ENCODE measurements around the gene BANF2.

DNA sequence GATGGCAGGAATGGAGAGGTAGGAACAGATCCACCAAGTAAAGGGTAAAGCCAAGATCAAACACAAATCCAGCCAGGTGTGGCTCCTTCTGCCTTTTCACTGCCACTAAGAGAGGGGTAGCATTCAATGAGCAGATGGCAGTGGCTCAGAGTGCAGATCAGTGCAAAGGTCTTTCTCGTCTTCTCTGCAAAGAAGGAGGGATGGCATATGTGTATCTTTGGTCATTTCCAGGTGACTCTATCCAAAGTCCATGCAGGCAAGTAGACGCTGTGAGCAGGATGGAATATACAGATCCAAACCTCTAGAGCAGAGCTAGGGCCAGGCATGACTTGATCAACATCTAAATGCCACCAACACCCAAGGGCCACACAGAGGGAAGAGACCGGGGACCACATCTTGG, 6.9 kb downstream of the BANF2 start:
- TF ChIP-seq, protein P1, sequence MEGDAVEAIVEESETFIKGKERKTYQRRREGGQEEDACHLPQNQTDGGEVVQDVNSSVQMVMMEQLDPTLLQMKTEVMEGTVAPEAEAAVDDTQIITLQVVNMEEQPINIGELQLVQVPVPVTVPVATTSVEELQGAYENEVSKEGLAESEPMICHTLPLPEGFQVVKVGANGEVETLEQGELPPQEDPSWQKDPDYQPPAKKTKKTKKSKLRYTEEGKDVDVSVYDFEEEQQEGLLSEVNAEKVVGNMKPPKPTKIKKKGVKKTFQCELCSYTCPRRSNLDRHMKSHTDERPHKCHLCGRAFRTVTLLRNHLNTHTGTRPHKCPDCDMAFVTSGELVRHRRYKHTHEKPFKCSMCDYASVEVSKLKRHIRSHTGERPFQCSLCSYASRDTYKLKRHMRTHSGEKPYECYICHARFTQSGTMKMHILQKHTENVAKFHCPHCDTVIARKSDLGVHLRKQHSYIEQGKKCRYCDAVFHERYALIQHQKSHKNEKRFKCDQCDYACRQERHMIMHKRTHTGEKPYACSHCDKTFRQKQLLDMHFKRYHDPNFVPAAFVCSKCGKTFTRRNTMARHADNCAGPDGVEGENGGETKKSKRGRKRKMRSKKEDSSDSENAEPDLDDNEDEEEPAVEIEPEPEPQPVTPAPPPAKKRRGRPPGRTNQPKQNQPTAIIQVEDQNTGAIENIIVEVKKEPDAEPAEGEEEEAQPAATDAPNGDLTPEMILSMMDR (IDR thresholded peaks at IDR 0.05; ENCODE audit: low read length) = no peak
- no peak for TF ChIP-seq EZH2phosphoT487 (IDR thresholded peaks at IDR 0.05; ENCODE audit: low read length)
- TF ChIP-seq EZH2 (optimal IDR thresholded peaks at IDR 0.05; ENCODE audit: low read depth, low read length) = no peak
